ENCODE results near the gene VMO1. TPM values are rescaled to one million over a fixed set of nuclear protein-coding genes. Genes with fewer than 3 reads are reported as not detected.

The VMO1 gene
- total RNA-seq, 6 donors from 2014 or later: 3.1 to 28.8 (median 13.4) TPM; not detected in 1

DNA sequence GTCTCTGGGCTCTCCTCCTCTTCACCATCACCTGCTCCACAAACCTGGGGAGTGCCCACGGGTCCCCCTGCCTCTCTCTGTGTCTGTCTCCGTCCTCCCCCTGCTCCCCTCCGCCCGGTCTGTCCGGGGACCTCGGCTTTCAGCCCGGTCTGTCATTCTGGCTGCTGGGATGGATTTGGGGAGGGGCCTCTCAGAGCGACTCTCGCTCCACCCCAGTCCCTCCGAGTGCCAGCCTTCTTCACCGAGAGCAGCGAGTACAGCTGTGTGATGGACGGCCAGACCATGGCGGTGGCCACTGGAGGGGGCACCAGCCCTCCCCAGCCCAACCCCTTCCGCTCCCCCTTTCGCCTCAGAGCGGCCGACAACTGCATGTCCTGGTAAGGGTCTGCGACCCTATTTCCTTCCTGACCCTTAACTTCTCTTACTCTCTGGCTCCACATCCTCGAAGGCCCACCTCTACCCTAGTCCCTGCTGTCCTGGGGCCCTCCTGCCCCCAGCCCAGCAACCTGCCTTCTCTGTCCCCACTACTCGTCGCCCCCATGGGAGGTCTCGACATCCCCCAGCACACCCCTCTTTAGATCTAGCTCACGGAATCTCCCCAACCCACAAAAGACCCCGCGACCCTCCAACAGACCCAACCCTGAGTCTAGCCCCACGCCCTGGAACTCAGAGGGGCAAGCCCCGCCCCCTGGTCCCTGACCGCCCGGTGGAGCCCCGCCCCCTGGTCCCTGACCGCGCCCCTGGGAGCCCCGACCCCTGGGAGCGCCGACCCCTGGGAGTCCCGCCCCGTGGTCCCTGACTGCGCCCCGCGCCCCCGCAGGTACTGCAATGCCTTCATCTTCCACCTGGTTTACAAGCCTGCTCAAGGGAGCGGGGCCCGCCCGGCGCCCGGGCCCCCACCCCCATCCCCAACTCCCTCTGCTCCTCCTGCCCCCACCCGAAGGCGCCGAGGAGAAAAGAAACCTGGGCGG lies 40.9 kb downstream of the VMO1 start:
- 25 to 36% methylated on average over 23 to 45 of the region's 51 CpGs for WGBS, 2 donors
- ATAC-seq (ENCODE audit: low FRiP score in 2 of 2) (no peak), DNase-seq (peak in 1 of 2 donors; percentile 85)
- H3K36me3 ChIP-seq: no peaks in the 10 kb centered on the region
- TF ChIP-seq POLR2AphosphoS5 (IDR thresholded peaks at IDR 0.05): no peak
- no peak for TF ChIP-seq POLR2A (IDR thresholded peaks at IDR 0.05)
- TF ChIP-seq EP300 (IDR thresholded peaks at IDR 0.05): no peak
- TF ChIP-seq, protein P1, sequence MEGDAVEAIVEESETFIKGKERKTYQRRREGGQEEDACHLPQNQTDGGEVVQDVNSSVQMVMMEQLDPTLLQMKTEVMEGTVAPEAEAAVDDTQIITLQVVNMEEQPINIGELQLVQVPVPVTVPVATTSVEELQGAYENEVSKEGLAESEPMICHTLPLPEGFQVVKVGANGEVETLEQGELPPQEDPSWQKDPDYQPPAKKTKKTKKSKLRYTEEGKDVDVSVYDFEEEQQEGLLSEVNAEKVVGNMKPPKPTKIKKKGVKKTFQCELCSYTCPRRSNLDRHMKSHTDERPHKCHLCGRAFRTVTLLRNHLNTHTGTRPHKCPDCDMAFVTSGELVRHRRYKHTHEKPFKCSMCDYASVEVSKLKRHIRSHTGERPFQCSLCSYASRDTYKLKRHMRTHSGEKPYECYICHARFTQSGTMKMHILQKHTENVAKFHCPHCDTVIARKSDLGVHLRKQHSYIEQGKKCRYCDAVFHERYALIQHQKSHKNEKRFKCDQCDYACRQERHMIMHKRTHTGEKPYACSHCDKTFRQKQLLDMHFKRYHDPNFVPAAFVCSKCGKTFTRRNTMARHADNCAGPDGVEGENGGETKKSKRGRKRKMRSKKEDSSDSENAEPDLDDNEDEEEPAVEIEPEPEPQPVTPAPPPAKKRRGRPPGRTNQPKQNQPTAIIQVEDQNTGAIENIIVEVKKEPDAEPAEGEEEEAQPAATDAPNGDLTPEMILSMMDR (IDR thresholded peaks at IDR 0.05): no peak
- H3K27me3 ChIP-seq: no peaks in the 10 kb centered on the region
- no peaks in the 10 kb centered on the region for H3K9me3 ChIP-seq
- peaks cover 6 to 22% (median 14%) of the 10 kb centered on the region in 4 donors for H3K4me1 ChIP-seq
- H3K27ac ChIP-seq: no peak overlapping the region
- no peak overlapping the region for H3K4me3 ChIP-seq

DNA sequence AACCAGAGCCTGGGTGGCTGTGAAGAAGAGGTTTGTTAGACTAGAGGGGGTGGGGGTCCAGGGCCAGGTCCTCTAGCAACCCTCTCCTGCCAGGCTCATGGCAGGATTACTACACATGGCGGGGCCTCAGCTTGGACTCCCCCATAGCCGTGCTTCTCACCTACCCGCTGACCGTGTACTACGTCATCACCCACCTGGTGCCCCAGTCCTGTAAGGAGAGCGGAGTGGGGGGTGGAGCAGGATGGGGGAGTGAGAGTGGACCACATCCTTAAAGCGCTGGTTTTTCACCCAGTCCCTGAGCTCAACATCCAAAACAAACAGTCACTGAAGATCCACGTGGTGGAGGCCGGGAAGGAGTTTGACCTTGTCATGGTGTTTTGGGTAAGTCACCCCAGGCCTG lies 42.3 kb downstream of the VMO1 start:
- ATAC-seq (ENCODE audit: low FRiP score in 2 of 2) (no peak), DNase-seq (no peak)
- Histone ChIP-seq H3K4me3 (no peak overlapping the region), H3K27ac (no peak overlapping the region), H3K4me1 (peaks cover 8 to 30% (median 17%) of the 10 kb centered on the region in 4 donors), H3K27me3 (no peaks in the 10 kb centered on the region), H3K36me3 (no peaks in the 10 kb centered on the region), H3K9me3 (no peaks in the 10 kb centered on the region)
- TF ChIP-seq EP300 (IDR thresholded peaks at IDR 0.05) (no peak), POLR2A (IDR thresholded peaks at IDR 0.05) (no peak), POLR2AphosphoS5 (IDR thresholded peaks at IDR 0.05) (no peak)
- TF ChIP-seq, protein P1 (IDR thresholded peaks at IDR 0.05): no peak
- WGBS, 2 donors: 90 to 95% methylated on average over 9 of the region's 9 CpGs

DNA sequence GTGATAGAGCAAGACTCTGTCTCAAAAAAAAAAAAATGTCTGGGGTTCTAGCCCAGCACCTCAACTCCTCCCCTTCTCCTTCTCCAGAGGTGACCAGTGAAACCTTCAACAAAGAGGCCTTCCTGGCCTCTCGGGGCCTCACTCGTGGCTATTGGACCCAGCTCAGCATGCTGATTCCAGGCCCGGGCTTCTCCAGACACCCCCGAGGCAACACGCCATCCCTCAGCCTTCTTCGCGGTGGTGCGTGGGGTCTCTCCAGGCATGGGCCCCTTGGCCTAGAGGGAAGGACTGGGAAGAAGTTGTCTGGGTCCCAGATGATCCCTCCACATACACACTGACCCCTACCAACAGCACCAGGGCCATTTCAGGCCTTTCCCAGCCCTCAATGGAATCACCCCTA lies 42.9 kb downstream of the VMO1 start:
- DNase-seq: no peak
- Histone ChIP-seq H3K36me3 (no peaks in the 10 kb centered on the region), H3K9me3 (no peaks in the 10 kb centered on the region), H3K4me1 (peaks cover 11 to 32% (median 18%) of the 10 kb centered on the region in 4 donors), H3K27ac (no peak overlapping the region), H3K27me3 (no peaks in the 10 kb centered on the region), H3K4me3 (no peak overlapping the region)
- ATAC-seq (ENCODE audit: low FRiP score in 2 of 2): no peak
- WGBS, 2 donors: 95 to 99% methylated on average over 8 of the region's 8 CpGs
- TF ChIP-seq, protein P1 (IDR thresholded peaks at IDR 0.05): no peak

DNA sequence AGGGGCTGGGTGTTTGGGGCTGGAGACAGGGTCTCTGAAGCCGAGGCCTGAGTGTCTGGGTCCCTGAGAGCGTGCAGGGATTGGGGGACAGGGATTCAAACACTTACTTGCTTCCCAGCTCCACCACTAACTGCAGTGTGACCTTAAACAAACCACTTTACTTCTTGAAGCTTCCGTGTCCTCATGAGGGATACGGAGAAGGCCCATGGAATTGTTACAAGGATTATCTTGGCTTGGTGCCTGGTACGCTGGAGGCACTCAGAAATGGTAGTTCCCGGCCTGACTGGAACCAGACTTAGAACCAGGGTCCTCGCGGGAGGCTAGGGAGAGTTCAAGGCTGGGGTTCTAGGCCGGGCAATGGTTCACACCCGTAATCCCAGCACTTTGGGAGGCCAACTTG lies 43.5 kb downstream of the VMO1 start:
- no peaks in the 10 kb centered on the region for H3K9me3 ChIP-seq
- H3K36me3 ChIP-seq: no peaks in the 10 kb centered on the region
- DNase-seq (no peak), ATAC-seq (ENCODE audit: low FRiP score in 2 of 2) (no peak)
- no peak overlapping the region for H3K4me3 ChIP-seq
- TF ChIP-seq POLR2A (IDR thresholded peaks at IDR 0.05) (no peak), POLR2AphosphoS5 (IDR thresholded peaks at IDR 0.05) (no peak), EP300 (IDR thresholded peaks at IDR 0.05) (no peak)
- TF ChIP-seq, protein P1 (IDR thresholded peaks at IDR 0.05): no peak
- H3K27ac ChIP-seq: no peak overlapping the region
- peaks cover 9 to 32% (median 17%) of the 10 kb centered on the region in 4 donors for H3K4me1 ChIP-seq
- no peaks in the 10 kb centered on the region for H3K27me3 ChIP-seq
- 75 to 76% methylated on average over 4 to 9 of the region's 10 CpGs for WGBS, 2 donors

All from upper lobe of left lung (tissue), 6 donors.